GM03348 (cell line): ENCODE results near the gene TMEM163.

Experiments
- DNase-seq: peaks from one replicate; pipeline ENCODE4 v3.0.0; 2012; ENCODE audit warnings: low spot score

Gene TMEM163

DNA sequence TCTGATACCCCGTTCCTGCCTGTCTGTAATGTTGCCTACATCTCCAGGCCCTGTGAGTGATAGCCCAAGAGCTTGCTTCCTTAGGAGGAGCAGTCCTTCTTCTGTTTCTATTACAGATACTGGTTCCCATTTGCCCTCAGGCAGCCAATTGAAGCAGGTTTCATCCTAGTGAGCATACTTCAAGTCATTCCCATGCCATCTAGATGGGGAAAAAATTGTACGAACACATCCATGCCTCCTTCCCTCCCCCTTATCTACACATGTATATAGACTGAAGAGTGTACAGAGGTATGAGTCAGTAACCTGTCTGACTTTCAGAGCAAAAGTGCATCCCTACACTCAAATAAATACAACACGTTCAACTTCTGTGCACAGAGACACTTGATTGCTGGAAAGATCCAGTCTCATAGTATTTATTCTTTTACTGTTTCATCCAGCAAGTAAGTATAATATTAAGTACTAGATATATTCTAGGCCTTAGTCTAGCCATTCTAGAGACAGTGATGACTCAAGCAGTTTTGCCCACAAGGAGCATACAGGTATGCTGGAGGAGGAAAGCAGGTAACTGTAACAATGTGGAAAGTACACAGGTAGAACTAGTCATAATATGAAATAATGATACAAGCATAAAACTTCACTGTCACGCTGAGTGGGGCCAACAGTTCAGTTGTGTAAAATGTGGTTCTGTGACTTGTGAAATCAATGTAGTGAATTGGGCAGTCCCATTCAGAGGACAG lies 311.5 kb downstream of the TMEM163 start:
- DNase-seq = no peak

DNA sequence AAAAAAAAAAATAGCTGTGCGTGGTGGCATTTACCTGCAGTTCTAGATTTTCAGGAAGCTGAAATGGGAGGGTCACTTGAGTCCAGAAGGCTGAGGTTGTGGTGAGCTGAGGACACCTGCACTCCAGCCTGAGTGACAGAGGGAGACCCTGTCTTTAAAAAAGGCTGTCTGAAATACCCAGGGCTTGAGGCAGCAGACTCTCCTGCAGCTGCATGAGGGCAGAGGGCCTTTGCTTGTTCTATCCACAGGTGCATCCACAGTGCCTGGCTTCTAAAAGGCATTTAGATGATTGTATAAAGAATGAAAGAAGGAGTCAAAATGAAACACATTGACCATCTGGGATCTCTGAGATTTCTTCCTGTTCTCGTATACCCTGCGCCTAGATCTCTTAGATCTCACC lies 312.1 kb downstream of the TMEM163 start:
- no peak for DNase-seq

DNA sequence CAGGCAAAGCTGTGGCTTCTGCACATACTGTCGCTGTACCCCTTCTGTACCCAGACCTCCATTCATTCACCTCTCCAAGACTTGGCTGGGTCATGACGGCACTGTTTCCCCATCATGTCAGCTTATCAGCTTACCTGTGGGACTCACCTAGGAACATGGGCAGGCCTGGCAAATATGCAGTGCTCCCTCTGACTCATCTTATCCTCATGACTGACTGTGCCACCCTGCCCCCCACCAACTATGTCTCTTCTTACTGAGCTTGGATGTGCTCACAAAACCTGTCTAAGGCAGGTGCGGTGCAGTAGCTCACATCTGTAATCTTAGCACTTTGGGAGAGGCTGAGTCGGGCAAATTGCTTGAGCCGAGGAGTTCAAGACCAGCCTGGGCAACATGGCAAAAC lies 312.5 kb downstream of the TMEM163 start:
- no peak for DNase-seq
